Measurements from ENCODE around the gene ARHGAP18.

The ARHGAP18 gene

GRCh38 chr6:129612440-129612839 is 97.5 kb downstream of the ARHGAP18 start (continued):
- TF ChIP-seq ZNF155 (tag by site-specific recombination; IDR thresholded peaks at IDR 0.05) = no peak
- no peak for TF ChIP-seq ZBTB26 (tag by site-specific recombination; optimal IDR thresholded peaks at IDR 0.05)

- Histone ChIP-seq H3K4me1 (ENCODE audit: control insufficient read depth, insufficient read depth, low read length) (peaks cover 6% of the 10 kb centered on the region; the same call in 1 of the 2 replicates), H3K4me3 (ENCODE audit: low read depth, low read length) (no peak overlapping the region), H3K27ac (ENCODE audit: extremely low read depth, low read depth, low read length) (no peak overlapping the region), H3K9me3 (ENCODE audit: control insufficient read depth, insufficient read depth, low read depth, low read length) (no peaks in the 10 kb centered on the region), H3K36me3 (ENCODE audit: control insufficient read depth in 2 of 2, insufficient read depth in 1 of 2, low read length in 2 of 2) (no peaks in the 10 kb centered on the region; a peak in 1 of 3 replicates)
- ChIA-PET POLR2A (interaction anchor here (0.5 to 0.6 kb wide), 2 partner anchors 442 to 974 kb away, joined by 3 read pairs; no protein-coding TSS in a partner anchor), CTCF (interaction anchor here (0.6 to 7.1 kb wide), 6 partner anchors 11 to 1177 kb away, joined by 3 to 51 read pairs (median 3); no protein-coding TSS in a partner anchor)
- TF ChIP-seq ZNF175 (tag by site-specific recombination; IDR thresholded peaks at IDR 0.05) (no peak), KLF16 (tag by site-specific recombination; IDR thresholded peaks at IDR 0.05) (0 out of 2 replicates have a peak, but pooled peaks have one; percentile 30), PRDM4 (tag by site-specific recombination; IDR thresholded peaks at IDR 0.05) (no peak), ZNF398 (tag by site-specific recombination; IDR thresholded peaks at IDR 0.05) (no peak), MZF1 (tag by site-specific recombination; IDR thresholded peaks at IDR 0.05; ENCODE audit: borderline replicate concordance) (no peak)
Observed at GRCh38 chr6:129609635-129610034, 100.3 kb downstream of the ARHGAP18 start.

GRCh38 chr6:129608886-129609537 is 101.0 kb downstream of the ARHGAP18 start:
- ChIA-PET POLR2A (interaction anchor here (0.6 kb wide), 1 partner anchor 443 kb away, joined by 3 read pairs; no protein-coding TSS in a partner anchor), CTCF (interaction anchor here (0.7 to 7.1 kb wide), 4 partner anchors 10 to 167 kb away, joined by 3 to 51 read pairs (median 4); no protein-coding TSS in a partner anchor)
- H3K9me3 ChIP-seq (ENCODE audit: control insufficient read depth, insufficient read depth, low read depth, low read length) = no peaks in the 10 kb centered on the region
- no peak overlapping the region for H3K4me3 ChIP-seq (ENCODE audit: low read depth, low read length)
- H3K4me1 ChIP-seq (ENCODE audit: control insufficient read depth, insufficient read depth, low read length) = peaks cover 6% of the 10 kb centered on the region; the same call in 1 of the 2 replicates
- H3K36me3 ChIP-seq (ENCODE audit: control insufficient read depth in 2 of 2, insufficient read depth in 1 of 2, low read length in 2 of 2) = no peaks in the 10 kb centered on the region; a peak in 1 of 3 replicates
- no peak overlapping the region for H3K27ac ChIP-seq (ENCODE audit: extremely low read depth, low read depth, low read length)
- TF ChIP-seq ZNF555 (tag by site-specific recombination; conservative IDR thresholded peaks at IDR 0.05) (no peak), ZNF76 (tag by site-specific recombination; IDR thresholded peaks at IDR 0.05; ENCODE audit: borderline replicate concordance, low read depth) (no peak), ZNF280D (tag by site-specific recombination; IDR thresholded peaks at IDR 0.05) (no peak), ZNF366 (tag by site-specific recombination; conservative IDR thresholded peaks at IDR 0.05) (peak; percentile 49; the same call in 1 of the 2 replicates), ZNF610 (tag by site-specific recombination; IDR thresholded peaks at IDR 0.05; ENCODE audit: borderline replicate concordance) (no peak), ZBTB49 (tag by site-specific recombination; IDR thresholded peaks at IDR 0.05; ENCODE audit: low read depth) (no peak), ZNF585B (tag by site-specific recombination; IDR thresholded peaks at IDR 0.05) (no peak), PRDM4 (tag by site-specific recombination; IDR thresholded peaks at IDR 0.05) (no peak), HOXC10 (CRISPR knock-in tag; IDR thresholded peaks at IDR 0.05) (no peak), ZFP41 (tag by site-specific recombination; IDR thresholded peaks at IDR 0.05; ENCODE audit: borderline replicate concordance) (no peak)
